ENCODE results near the gene GJD4.

GRCh38 chr10:35574924-35575352 lies 30.2 kb upstream of the GJD4 start:
- TF ChIP-seq, protein P1, sequence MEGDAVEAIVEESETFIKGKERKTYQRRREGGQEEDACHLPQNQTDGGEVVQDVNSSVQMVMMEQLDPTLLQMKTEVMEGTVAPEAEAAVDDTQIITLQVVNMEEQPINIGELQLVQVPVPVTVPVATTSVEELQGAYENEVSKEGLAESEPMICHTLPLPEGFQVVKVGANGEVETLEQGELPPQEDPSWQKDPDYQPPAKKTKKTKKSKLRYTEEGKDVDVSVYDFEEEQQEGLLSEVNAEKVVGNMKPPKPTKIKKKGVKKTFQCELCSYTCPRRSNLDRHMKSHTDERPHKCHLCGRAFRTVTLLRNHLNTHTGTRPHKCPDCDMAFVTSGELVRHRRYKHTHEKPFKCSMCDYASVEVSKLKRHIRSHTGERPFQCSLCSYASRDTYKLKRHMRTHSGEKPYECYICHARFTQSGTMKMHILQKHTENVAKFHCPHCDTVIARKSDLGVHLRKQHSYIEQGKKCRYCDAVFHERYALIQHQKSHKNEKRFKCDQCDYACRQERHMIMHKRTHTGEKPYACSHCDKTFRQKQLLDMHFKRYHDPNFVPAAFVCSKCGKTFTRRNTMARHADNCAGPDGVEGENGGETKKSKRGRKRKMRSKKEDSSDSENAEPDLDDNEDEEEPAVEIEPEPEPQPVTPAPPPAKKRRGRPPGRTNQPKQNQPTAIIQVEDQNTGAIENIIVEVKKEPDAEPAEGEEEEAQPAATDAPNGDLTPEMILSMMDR (conservative IDR thresholded peaks at IDR 0.05; ENCODE audit: low read depth, low read length) = peak; percentile 44
- TF ChIP-seq EZH2 (IDR thresholded peaks at IDR 0.05; ENCODE audit: borderline replicate concordance, low read depth, low read length, poor library complexity, severe bottlenecking) = no peak
